Posterior cingulate gyrus (tissue), 11 donors: Measurements from ENCODE around the gene STAT6.
A peak's percentile ranks its signal among the peaks of the same experiment; 100 is the strongest.
"Not testable (repeated sequence)": the region's sequence is repeated elsewhere in the genome, so short reads cannot be mapped to it uniquely, and the experiment has no call there.

Source experiments
- DNase-seq, 10 donors: peaks; one replicate each; pipeline versions ENCODE4 v3.0.0 to v3.0.0-alpha.2; 2020 to 2021; ENCODE audit warnings: mixed read lengths in 3 of 10
- intact Hi-C: fragments of 100-400 bp; cut with DNase I; formaldehyde crosslinking; loops from one replicate; pipeline ENCODE4 v1.15.1; 2023

STAT6 gene

DNA sequence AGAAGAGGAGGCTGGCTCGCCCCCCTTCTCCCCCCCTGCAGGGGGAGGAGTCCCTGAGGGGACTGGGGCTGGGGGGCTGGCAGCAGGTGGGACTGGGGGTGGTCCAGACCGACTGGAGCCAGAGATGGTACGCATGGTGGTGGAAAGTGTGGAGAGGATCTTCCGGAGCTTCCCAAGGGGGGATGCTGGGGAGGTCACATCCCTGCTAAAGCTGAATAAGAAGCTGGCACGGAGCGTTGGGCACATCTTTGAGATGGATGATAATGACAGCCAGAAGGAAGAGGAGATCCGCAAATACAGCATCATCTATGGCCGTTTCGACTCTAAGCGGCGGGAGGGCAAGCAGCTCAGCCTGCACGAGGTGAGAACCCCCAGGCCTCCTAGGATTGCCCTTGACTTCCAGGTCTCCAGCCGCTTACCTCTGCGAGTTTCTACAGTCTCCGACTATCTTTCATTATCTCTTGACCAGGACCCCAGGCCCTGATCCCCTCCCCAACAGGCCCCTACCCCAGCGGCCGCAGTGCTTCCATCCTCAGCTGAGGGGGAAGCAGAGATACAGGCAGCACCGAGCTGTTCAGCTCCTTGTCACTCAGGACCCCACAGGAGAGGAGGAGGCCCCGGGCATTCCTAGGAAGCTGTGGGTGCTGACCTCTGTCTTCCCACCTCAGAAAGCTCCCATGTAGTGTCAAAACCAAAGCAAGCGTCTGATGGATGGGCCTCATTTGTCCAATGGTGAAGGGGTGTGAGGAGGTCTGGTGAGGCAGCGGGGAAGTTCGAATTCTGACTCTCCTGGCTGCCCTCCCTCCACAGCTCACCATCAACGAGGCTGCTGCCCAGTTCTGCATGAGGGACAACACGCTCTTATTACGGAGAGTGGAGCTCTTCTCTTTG is 19.3 kb downstream of the STAT6 start:
- intact Hi-C loops: no loop called here
- peak in 1 of 10 donors; percentile 72 for DNase-seq

DNA sequence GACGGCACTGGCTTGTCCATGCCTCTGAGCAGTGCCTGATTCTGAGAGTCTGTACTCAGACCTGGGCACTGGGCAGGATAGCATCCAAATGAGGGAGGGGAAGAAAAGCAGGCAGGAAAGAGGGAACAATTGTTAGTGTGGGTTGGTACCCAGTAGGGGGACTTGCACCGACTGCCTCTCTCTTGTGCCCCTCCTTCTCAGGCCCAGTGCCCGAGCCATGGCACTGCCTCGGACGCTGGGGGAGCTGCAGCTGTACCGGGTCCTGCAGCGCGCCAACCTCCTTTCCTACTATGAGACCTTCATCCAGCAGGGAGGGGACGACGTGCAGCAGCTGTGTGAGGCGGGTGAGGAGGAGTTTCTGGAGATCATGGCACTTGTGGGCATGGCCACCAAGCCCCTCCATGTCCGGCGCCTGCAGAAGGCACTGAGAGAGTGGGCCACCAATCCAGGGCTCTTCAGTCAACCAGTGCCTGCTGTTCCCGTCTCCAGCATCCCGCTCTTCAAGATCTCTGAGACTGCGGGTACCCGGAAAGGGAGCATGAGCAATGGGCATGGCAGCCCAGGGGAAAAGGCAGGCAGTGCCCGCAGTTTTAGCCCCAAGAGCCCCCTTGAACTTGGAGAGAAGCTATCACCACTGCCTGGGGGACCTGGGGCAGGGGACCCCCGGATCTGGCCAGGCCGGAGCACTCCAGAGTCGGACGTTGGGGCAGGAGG is 20.1 kb downstream of the STAT6 start:
- intact Hi-C loops: no loop called here

DNA sequence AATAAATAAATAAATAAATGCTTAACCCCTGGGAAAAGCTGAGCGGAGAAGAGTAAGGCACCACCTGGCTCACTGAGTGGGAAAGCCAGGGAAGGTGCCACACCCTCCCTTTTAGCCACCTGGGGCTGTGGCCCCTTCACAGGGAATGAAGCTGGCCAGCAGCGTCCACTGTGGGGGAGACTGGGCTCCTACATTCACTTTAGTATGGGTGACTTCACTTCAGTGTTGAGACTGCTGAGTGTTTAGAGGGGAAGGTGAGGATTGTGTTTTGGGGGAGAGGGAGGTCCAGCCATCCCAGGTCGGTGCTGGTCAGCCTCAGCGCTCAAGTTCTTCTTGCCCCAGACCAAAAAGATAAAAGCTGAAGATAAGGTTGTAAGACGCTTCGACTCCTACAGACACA is 20.7 kb downstream of the STAT6 start:
- intact Hi-C loops: no loop called here
- DNase-seq: no peak

More for the DNA sequence above, 20.1 kb downstream of the STAT6 start:
- DNase-seq: peak in 8 of 10 donors; percentile 54 to 95 (median 70)

DNA sequence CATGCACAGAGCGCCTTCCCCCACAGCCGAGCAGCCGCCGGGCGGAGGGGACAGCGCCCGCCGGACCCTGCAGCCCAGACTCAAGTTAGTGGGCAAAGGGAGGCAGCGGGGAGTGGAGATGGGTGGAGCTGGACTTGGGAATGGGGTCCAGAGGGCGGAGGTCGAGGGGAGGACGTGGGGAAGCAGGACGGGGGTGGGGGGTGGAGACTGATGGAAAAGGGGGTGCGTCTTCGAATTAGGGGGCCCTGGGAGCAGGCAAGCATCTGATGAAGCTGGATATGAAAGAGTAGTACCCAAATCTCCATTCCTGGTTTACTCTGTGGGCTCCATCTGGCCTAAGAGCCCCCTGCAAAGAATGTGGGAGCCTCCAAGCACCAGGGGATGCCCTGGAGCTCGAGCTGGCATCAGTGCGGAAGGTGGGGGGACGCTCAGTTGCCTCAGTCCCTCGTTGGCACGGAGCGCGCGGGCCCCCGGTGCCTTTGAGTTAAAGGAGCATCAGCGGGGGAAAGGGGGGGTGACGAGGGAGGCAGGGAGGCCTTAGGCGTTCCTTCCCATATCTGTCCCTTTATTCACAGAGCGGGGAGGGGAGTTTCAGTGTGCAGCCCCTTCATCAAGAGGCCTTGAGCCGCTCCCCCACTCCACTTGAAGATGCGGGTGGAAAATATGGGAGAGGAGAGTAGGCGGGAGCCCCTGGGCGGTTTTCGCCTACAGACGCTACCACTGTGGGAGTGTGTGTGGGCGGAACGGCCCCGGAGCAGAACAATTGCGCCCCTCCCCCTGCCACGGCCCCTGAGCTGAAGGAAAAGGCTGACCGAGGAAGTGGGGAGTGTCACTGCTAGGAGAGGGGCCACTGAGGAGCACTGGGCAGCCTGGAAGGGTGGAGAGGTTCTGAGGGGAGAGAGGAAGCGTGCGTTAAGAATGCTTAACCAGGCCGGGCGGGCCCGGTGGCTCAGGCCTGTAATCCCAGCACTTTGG is 21.6 kb downstream of the STAT6 start:
- intact Hi-C loops: no loop called here
- DNase-seq: peak in 6 of 10 donors; percentile 41 to 90 (median 47)

DNA sequence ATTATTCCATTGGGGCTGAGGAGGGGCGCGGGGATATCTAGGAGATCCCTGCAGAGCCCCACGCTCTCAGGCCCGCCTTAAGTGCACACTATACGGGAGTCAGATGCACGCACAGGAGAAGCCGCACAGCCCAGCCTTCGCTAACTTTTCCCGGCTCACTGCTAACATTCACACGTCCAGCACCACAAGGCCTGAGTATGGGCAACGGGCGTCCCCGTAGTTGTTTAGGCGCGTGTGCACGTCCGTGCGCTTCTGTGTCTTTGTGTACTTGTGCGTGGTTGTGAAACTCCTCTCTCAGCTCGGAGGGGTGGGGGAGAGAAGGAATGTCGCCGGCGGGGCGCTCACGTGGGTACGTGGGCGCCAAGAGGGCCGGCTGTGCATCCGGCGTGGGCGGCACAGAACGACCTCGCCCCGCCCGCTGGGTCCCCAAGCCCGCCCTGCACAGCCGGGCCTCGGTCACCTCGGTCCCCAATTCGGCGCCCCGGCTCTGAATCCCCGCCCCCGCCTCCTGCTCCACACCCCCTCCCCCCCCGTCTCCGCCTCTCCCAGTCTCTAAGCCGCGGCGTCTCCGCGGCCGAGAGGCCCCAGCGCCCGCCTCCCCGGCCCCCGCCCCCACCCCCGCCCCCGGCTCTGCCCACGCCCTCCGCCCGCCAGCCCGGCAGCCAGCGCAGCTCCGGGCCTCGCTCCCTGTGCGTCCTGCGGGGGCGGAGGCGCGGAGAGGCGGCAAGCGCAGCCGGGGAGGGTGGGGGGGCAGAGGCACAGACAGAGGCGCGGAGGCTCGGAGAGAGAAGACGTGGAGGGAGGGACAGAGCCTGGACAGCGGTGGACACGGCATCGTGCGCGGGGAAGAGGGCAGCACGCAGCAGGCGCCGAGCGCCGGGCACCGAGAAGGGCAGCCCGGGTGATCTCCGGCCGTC is 22.6 kb downstream of the STAT6 start, which contains the start of gene NAB2:
NAB2 (plus strand) TSS at position 761 of the 917 bp plus-strand sequence. CDS start 158 bp downstream, outside the sequence.
- intact Hi-C loops: no loop called here
- peak; percentile 68 to 97 (median 85) for DNase-seq

DNA sequence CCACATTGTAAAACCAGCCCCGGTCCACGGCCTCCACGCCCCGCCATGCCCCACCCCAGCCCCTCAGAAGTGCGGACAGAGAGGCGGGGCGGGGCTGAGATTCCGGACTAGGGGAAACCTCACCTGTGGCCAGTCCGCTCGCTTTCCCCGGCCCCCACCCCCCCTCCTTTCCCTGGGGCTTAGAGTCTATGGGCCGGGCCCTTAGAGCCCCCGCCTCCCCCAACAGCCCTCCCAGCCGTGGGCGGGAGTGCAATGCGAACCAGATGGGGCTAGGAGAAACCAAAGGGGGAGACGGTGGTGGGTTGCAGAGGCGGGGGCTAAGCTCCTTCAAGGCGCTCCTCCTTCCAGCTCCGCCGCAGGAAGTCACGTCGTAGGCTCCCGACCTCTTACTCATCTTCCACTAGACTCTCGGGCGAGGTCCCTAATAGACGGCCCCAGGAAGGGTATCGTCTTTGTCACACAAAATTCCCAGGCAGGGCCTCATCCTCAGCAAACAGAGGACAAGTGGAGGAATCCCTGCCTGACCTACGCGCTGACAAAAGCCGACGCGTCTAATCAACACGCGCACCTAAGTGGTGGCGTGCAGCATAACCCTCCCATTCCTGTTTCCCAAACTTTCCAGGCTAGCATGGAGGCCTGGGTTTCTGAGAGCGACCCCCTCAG is 23.3 kb downstream of the STAT6 start:
- intact Hi-C loops: no loop called here
- peak in 4 of 10 donors; percentile 19 to 82 (median 56) for DNase-seq

DNA sequence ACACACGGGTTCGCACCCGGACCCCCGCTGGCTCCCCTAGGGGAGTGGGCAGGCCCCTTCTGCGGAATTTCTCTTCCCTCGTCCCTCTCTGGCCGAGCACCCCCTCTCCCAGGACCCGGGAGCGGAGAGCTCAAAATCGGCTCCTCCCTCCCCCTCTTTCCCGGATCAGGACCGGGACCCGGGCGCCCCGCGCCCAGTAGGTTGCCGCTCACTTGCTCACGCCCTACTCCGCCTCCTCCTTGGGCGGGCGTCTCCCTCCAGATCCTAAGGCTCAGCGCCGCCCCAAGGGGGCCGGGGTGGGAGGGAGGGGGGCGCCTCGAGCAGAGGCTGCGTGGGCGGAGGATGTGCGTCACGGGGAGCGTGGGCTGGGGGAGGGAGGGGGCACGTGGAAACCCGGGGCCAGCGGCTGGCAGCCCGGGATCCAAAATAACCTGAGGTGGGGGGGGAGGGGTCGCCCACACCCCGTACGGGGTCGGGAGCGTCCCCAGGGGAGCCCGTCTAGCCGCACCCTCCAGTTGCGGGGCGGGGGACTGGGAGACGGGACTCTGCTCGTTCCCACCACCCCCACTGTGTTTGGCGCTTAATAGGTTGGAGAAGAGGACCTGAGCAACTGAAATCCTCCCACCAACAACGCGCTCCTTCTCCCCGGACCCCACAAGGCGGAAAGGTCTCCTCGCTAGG is 24.0 kb downstream of the STAT6 start:
- intact Hi-C loops: no loop called here
- DNase-seq: peak in 8 of 10 donors; percentile 50 to 91 (median 64)

DNA sequence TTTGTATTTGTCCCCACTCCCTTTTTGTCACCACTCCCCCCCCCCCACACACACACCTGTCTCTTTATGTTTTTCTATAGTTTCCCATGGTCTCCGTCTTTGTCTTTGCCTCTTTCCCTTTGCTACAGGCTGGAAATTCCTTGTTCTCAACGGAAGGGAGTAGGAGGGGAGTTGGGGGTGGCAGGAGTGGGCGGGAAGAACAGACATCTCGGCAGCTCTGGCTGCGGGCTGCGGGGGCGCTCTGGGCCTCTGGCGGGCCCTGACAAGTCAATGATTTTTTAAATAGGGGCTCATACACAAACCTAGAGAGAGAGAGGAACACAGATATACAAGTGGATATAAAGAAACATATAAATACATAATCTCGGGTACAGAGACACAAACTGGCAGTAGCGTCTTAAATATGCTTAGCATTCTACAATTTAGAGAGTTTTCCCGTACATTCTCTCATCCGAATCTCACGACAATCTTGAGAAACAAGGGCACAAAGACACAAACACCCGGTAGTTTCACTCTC is 24.6 kb downstream of the STAT6 start:
- intact Hi-C loops: no loop called here
- peak in 7 of 10 donors; percentile 52 to 95 (median 61) for DNase-seq

DNA sequence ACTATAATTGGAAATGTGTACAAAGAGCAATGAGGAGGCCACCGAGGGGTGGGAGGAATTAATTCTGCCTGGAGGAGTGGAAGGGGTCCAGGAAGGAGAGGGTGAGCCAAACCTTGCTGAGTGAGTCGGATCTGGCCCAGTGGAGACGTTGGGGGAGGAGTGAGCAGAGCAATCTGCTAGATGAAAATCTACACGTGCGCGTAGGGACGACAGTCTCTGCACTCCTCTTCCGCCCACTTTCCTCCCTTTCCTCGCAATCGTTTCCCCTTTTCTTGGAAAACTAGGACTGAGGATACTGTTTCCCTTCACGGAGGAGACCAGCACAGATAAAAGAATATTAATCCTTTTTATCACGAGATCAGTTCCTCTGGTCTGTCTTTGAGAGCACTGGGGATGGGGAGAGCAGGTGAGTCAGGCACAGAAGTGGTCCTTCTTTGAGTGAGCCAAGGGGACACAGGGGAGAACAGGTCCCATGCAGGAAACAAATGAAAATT is 25.1 kb downstream of the STAT6 start:
- DNase-seq: peak in 2 of 10 donors; percentile 29 to 75
- intact Hi-C loops: no loop called here

DNA sequence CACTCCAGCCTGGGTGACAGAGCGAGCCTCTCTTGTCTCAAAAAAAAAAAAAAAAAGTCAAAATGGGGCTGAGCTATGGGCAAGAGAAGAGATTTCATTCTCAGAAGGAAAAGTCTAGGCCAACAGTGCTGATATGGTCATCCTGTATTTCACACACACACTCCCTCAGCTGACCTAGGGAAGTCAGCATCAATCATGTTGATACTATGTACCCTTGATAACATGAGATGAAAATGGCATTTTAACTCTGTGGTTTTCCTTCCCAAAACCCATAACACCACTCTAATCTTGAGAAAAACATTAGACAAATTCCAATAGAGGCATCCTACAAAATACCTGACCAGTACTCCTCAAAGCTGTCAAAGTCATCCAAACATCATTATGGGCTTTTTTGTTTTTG is 30.3 kb downstream of the STAT6 start:
- intact Hi-C loops: no loop called here
- no peak for DNase-seq

DNA sequence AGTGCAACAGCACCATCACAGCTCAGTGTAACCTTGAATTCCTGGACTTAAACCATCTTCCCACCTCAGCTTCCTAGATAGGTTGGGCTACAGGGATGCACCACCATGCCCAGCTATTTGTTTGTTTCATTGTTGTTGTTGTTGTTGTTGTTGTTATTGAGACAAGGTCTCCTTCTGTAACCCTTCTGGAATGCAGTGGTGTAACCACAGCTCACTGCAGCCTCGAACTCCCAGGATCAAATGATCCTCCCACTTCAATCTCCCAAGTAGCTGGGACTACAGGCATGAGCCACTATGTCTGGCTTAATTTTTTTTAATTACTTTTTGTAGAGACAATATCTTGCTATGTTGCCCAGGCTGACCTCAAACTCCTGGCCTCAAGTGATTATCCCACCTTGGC is 31.3 kb downstream of the STAT6 start:
- no peak for DNase-seq
- intact Hi-C loops: no loop called here

DNA sequence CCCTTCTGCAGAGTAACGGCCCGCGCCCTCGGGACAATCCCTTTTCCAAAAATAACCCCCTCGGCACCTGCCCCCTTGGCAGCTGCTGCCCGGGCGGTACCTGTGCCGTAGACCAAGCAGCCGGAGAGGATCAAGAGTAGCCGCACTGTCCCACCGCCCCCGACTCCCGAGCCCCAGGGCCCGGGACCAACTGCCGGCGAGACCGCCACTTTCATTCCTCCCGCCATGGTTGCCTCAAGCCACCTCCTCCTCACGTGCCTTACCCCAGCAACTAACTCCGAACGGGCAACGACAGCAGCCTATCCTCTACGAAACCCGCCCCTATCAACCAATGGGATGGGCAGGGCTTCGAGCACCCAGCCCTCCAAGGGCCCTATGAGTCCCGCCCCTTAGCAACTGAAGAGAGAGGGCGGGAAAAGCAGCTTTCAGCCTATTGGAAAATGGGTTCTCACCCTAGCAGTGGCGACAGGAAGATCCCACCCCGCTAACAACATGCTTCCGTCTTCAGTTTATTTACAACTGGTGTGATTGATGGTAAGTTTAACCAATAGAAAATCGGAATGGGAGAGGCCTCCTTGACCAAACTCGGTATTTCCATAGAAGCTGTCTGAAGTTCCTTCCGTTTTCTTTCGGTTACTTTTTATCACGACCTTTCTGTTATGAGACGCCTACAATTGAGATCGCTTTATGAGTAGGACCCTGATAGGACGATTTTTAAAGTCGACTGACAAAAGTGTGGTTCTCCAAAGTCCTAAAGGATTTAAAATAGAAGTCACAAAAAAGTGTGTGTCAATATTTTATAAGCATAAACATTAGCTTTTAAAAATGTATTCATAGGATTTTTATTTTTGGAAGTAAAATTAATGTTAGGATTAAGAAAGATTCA is 32.4 kb downstream of the STAT6 start, which contains the start of gene NEMP1:
NEMP1 (minus strand) TSS at position 273 of the 886 bp plus-strand sequence; CDS start at position 227, 46 bp downstream.
- intact Hi-C loops: no loop called here
- peak; percentile 94 to 100 (median 98) for DNase-seq

DNA sequence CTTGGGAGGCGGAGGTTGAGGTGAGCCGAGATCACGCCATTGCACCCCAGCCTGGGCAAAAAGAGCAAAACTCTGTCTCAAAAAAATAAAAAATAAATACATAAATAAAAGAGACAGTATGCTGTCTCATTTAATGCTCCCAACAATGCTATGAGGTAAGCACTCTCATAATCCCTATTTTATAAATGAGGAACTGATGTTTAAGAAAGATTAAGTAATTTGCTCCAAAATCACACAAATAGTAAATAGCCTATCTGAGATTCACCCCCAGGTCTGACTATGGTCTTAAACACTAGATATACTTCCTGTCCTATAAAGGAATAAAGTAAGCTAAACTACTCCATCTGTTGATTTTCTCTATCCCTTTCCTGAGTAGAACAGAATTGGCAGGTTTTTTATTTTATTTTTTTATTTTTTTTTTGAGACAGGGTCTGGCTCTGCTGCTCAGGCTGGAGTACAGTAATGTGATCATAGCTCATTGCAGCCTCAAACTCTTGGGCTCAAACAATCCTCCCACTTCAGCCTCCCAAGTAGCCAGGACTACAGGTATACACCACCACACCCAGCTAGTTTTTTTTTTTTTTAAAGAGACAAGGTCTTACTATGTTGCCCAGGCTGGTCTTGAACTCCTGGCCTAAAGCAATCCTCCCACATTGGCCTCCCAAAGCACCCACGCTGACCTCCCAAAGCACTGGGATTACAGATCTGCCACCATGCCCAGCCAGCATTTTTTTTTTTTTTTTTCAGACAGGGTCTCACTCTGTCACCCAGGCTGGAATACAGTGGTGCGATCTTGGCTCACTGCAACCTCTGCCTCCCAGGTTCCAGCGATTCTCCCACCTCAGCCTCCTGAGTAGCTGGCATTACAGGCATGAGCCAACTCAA is 37.4 kb downstream of the STAT6 start:
- intact Hi-C loops, DNase-seq: not testable (repeated sequence)

DNA sequence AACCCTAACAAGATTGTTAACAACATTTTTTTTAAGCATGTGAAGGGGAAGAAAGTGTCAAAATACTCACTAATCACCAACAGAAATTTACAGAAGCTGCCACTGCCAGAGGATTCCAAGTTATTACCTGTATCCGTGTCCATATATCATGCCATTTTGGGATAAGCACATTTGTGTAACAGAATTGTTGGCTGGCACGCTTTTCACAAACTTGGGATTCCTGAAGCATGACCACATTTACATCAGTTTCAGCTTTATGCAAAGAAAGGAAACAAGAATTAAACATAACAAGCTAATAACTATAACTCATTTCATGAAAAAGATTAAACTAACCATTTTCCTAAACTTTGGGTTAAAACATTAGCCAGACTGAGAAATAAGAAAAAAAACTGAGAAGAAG is 38.5 kb downstream of the STAT6 start:
- DNase-seq: no peak
- intact Hi-C loops: no loop called here

DNA sequence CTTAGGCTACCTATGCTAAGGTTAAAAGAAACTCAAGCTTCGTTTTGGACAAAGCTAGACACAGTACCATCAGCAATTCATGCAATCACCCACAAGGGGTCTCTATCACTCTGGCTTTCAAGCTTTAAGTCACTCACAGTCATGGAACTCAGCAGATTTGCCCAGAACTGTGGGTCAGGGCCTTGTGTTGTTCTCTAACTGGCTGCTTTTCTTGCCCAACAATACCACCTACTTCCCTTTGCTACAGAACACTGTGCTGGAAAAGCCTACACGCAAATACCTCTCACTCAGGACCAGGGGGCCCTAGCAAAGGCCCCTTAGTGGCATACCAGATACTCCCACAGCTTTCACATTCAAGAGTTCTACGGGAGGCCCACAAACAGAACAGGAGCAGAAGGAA is 41.6 kb downstream of the STAT6 start:
- peak in 4 of 10 donors; percentile 50 to 82 (median 55) for DNase-seq
- intact Hi-C loops: loop anchor here (1.0 kb wide), 1 partner anchor 43 kb away; no protein-coding TSS in a partner anchor
